Measurements from ENCODE around the gene CERS1. TPM values are rescaled to one million over a fixed set of nuclear protein-coding genes. Genes with fewer than 3 reads are reported as not detected.

Gene CERS1
- total RNA-seq, 1 donor, result 1.3 TPM

DNA sequence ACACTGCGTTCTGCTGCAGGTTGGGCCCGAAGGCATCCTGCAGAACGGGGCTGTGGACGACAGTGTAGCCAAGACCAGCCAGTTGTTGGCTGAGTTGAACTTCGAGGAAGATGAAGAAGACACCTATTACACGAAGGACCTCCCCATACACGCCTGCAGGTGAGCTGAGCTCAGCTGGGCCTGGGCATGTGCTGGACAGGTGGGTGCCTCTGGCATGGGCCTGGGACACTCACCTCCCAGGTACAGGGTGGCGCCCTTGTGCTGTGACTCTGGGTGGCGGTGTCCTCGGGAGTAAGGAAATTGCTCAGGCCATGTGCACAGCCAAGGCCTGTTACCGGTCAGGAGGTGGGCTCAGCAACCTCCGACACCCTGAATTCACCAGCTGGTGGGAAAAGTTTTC, 50.0 kb downstream of the CERS1 start:
- no peak overlapping the region for H3K4me3 ChIP-seq (ENCODE audit: low read depth, low read length)
- TF ChIP-seq, protein P1, sequence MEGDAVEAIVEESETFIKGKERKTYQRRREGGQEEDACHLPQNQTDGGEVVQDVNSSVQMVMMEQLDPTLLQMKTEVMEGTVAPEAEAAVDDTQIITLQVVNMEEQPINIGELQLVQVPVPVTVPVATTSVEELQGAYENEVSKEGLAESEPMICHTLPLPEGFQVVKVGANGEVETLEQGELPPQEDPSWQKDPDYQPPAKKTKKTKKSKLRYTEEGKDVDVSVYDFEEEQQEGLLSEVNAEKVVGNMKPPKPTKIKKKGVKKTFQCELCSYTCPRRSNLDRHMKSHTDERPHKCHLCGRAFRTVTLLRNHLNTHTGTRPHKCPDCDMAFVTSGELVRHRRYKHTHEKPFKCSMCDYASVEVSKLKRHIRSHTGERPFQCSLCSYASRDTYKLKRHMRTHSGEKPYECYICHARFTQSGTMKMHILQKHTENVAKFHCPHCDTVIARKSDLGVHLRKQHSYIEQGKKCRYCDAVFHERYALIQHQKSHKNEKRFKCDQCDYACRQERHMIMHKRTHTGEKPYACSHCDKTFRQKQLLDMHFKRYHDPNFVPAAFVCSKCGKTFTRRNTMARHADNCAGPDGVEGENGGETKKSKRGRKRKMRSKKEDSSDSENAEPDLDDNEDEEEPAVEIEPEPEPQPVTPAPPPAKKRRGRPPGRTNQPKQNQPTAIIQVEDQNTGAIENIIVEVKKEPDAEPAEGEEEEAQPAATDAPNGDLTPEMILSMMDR (IDR thresholded peaks at IDR 0.05; ENCODE audit: insufficient read depth, low read depth, low read length), result no peak
- DNase-seq (ENCODE audit: low read depth), result no peak

DNA sequence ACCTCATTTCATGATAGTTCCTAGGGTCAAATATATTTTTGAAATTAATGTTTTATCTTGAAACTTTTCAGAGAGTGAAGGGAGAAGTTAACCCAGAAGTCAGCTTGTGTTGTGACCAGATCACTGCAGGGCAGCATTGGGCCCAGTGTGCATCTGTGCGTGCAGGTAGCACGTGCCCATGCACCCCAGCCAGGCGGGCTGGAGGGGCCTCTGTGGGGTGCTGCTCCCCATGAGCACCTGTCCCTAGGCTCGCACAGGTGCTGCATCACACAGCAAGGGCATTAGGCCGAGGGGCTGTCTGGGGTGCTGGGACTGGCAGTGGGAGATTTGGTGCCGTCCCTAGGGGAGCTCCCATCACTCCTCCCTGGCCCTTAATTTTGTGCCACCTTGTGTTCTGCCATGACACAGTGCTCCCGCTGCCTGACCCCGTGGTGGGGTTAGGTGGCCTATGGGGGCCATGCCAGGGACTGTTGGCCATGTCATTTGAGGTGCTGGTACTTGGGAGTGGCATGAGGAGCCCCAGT, 51.1 kb downstream of the CERS1 start:
- DNase-seq (ENCODE audit: low read depth), result no peak
- TF ChIP-seq, protein P1 (IDR thresholded peaks at IDR 0.05; ENCODE audit: insufficient read depth, low read depth, low read length), result no peak

DNA sequence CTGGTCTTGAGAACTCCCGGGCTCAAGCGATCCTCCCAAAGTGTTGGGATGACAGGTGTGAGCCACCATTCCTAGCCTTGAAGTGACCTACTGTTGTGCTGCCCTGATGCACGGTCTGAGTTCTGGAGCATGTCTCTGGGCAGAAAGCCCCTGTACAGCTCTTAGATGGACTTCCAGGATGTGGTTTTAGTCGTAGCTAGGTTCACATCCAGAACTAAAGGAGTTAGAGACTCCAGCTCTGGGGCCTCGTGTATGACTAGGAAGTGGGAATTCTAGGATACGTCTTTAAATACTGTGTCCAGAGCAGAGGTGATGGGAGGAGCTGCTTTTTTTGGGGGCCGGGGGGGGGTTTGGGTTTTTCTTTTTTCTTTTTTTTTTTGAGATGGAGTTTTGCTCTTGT, 52.0 kb downstream of the CERS1 start:
- no peak overlapping the region for H3K4me3 ChIP-seq (ENCODE audit: low read depth, low read length)
- DNase-seq (ENCODE audit: low read depth), result no peak
- TF ChIP-seq, protein P1 (IDR thresholded peaks at IDR 0.05; ENCODE audit: insufficient read depth, low read depth, low read length), result no peak

More for the DNA sequence above, 51.1 kb downstream of the CERS1 start:
- no peak overlapping the region for H3K4me3 ChIP-seq (ENCODE audit: low read depth, low read length)

DNA sequence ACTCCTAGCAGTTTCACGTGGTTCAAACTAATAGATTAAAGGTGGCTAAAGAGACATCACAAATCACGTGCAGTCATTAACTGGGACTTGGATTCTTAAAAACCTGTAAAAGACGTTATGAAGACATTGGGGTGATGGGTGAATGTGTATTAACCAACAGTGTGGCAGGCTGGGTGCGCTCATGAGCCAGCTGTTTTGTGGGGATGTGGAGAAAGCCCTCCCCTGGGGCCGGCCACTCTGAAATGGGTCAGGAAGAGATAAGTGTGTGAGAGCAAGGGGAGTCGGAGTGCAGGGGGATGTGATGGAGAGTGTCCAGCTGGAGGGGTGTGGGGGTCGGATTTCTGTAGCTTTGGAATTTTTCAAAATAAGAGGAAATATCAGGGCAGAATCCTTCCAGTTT, 53.8 kb downstream of the CERS1 start:
- TF ChIP-seq, protein P1 (IDR thresholded peaks at IDR 0.05; ENCODE audit: insufficient read depth, low read depth, low read length), result no peak
- DNase-seq (ENCODE audit: low read depth), result peak; percentile 33
- H3K4me3 ChIP-seq (ENCODE audit: low read depth, low read length), result no peak overlapping the region

DNA sequence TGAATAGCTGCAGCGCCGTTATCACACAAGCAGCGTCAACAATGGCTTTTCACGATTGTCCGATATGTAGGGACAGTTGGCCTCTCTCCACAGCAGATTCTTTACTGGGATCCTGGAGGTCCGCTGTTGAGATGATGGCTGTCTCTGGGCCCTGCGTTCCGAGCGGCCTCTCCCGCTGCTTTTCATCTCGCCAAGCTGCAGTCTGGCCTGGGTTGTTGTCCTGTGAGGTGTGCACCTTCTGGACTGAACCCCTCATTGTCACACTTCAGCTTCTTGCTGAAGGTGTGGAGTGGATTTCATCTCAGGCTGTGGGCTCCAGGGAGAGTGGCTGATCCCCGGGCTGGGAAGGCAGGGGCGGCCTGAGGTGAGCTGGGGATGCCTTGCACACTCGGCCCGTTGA, 54.6 kb downstream of the CERS1 start:
- TF ChIP-seq, protein P1 (IDR thresholded peaks at IDR 0.05; ENCODE audit: insufficient read depth, low read depth, low read length), result no peak
- no peak overlapping the region for H3K4me3 ChIP-seq (ENCODE audit: low read depth, low read length)
- DNase-seq (ENCODE audit: low read depth), result no peak

DNA sequence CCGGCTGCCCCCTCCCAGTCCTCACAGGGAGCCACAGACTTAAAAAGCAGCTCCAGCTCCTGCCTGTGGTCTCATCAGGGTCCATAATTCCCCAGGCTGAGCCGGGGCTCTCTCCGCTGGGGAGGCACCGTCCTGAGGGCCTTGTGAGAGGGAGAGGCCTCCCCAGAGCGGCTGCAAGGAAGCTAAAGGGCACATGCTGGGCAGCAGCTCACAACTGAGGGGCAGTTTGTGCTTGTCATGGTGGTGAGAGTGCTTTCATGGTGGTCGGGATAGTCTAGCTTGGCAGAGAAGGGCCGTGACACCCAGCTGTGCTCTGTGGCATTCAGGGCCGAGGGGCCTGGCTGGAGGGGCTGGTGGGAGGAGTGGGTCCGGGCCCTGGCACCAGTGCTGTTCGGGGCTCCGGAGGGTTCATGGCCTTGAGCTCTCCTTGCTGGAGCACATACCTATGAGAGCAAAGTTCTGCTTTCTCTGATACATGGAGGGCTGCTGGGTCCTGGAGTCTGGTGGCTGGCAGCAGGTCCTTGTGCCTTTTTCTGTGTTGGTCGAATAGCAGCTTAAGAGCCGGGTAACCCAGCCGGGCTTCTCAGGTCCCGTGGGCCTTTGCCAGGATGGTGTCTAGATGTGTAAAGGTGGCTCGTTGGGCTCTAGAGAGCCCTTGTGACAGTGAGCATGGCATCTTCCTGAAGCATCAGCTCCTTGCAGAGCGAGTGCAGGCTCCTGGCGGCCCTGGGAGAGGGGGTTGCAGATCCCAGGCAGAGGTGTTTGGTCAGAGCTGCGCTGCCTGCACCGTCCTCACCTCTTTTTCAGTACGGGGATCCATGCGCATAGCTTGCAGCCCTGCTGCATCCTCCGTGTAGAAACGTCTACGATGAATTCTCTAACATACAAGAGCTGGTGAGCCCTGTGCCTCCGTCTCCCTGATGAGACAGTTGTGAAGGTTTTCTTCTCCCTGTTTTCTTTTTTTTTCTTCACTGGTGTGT, 55.4 kb downstream of the CERS1 start:
- TF ChIP-seq, protein P1 (IDR thresholded peaks at IDR 0.05; ENCODE audit: insufficient read depth, low read depth, low read length), result no peak
- no peak for DNase-seq (ENCODE audit: low read depth)
- no peak overlapping the region for H3K4me3 ChIP-seq (ENCODE audit: low read depth, low read length)
